Liver (tissue), 9 donors: ENCODE results near the gene GLRA3. TPM values are rescaled to one million over a fixed set of nuclear protein-coding genes. Genes with fewer than 3 reads are reported as not detected.

Experiments
- DNase-seq: peaks from one replicate; pipeline ENCODE4 v3.0.0-alpha.2; 2017; ENCODE audit warnings: low spot score
- H3K27ac ChIP-seq, 2 donors: one replicate each; pipeline ENCODE4 v1.7.0; 2013; ENCODE audit warnings: inconsistent platforms in 2 of 2, low read length in 2 of 2, control low read depth in 1 of 2, low read depth in 1 of 2, mild to moderate bottlenecking in 1 of 2
- H3K27me3 ChIP-seq, 4 donors: one replicate each; pipeline versions ENCODE4 v1.6.1 to v1.7.0; 2013; ENCODE audit warnings: low read length in 3 of 4, inconsistent platforms in 1 of 4, mild to moderate bottlenecking in 1 of 4, moderate library complexity in 1 of 4; ENCODE audit not compliant: control insufficient read depth in 4 of 4, insufficient read depth in 4 of 4
- H3K36me3 ChIP-seq, 4 donors: one replicate each; pipeline versions ENCODE4 v1.6.1 to v1.7.0; 2013; ENCODE audit warnings: low read length in 3 of 4, mild to moderate bottlenecking in 3 of 4, low read depth in 1 of 4, moderate library complexity in 1 of 4; ENCODE audit not compliant: control insufficient read depth in 4 of 4, insufficient read depth in 3 of 4
- H3K4me1 ChIP-seq, 4 donors: one replicate each; pipeline versions ENCODE4 v1.6.1 to v1.7.0; 2013; ENCODE audit warnings: low read length in 3 of 4, mild to moderate bottlenecking in 3 of 4, moderate library complexity in 1 of 4; ENCODE audit not compliant: control insufficient read depth in 4 of 4, insufficient read depth in 4 of 4
- H3K4me3 ChIP-seq, 3 donors: one replicate each; pipeline versions ENCODE4 v1.6.1 to v1.7.0; 2013; ENCODE audit warnings: low read length in 3 of 3, control low read depth in 1 of 3, low read depth in 1 of 3, mild to moderate bottlenecking in 1 of 3
- H3K9ac ChIP-seq, 2 donors: one replicate each; pipeline ENCODE4 v1.7.0; 2013; ENCODE audit warnings: low read length in 2 of 2, mild to moderate bottlenecking in 2 of 2, moderate library complexity in 2 of 2, control low read depth in 1 of 2, low read depth in 1 of 2
- H3K9me3 ChIP-seq, 4 donors: one replicate each; pipeline versions ENCODE4 v1.6.1 to v1.7.0; 2013; ENCODE audit warnings: low read length in 3 of 4; ENCODE audit not compliant: control insufficient read depth in 4 of 4
- ATF3 ChIP-seq: IDR thresholded peaks from 2 replicates; pipeline ENCODE4 v1.6.1; 2016; ENCODE audit warnings: antibody characterized with exemption
- CTCF ChIP-seq: fragments of 150-350 bp; IDR thresholded peaks from 2 replicates; pipeline ENCODE4 v1.5.1; 2017; ENCODE audit warnings: improper control_type of control experiment, low read depth, low read length; ENCODE audit not compliant: missing input control
- EGR1 ChIP-seq, 2 donors: IDR thresholded peaks; 2 replicates each; pipeline ENCODE4 v1.6.1; 2016 to 2018; ENCODE audit warnings: antibody characterized with exemption in 2 of 2, low read depth in 2 of 2
- FOXA1 ChIP-seq: IDR thresholded peaks from 2 replicates; pipeline ENCODE4 v1.6.1; 2016; ENCODE audit warnings: antibody characterized with exemption
- FOXA2 ChIP-seq: IDR thresholded peaks from 2 replicates; pipeline ENCODE4 v1.6.1; 2016; ENCODE audit warnings: antibody characterized with exemption
- HNF4G ChIP-seq: IDR thresholded peaks from 2 replicates; pipeline ENCODE4 v1.6.1; 2016; ENCODE audit warnings: antibody characterized with exemption
- JUND ChIP-seq, 2 donors: IDR thresholded peaks; 2 replicates each; pipeline ENCODE4 v1.6.1; 2016; ENCODE audit warnings: antibody characterized with exemption in 2 of 2
- MAX ChIP-seq: IDR thresholded peaks from 2 replicates; pipeline ENCODE4 v1.6.1; 2016; ENCODE audit warnings: antibody characterized with exemption
- NR2F2 ChIP-seq: IDR thresholded peaks from 2 replicates; pipeline ENCODE4 v1.6.1; 2016; ENCODE audit warnings: antibody characterized with exemption
- RAD21 ChIP-seq, 2 donors: IDR thresholded peaks; 2 replicates each; pipeline ENCODE4 v1.6.1; 2016; ENCODE audit warnings: antibody characterized with exemption in 2 of 2, mild to moderate bottlenecking in 2 of 2
- REST ChIP-seq: IDR thresholded peaks from 2 replicates; pipeline ENCODE4 v1.6.1; 2016; ENCODE audit warnings: antibody characterized with exemption, mild to moderate bottlenecking
- RXRA ChIP-seq, 2 donors: IDR thresholded peaks; 2 replicates each; pipeline ENCODE4 v1.6.1; 2017 to 2018; ENCODE audit warnings: antibody characterized with exemption in 2 of 2, mild to moderate bottlenecking in 1 of 2
- TAF1 ChIP-seq: conservative IDR thresholded peaks from 2 replicates; pipeline ENCODE4 v1.6.1; 2016; ENCODE audit warnings: antibody characterized with exemption, mild to moderate bottlenecking
- YY1 ChIP-seq: IDR thresholded peaks from 2 replicates; pipeline ENCODE4 v1.6.1; 2016; ENCODE audit warnings: antibody characterized with exemption, mild to moderate bottlenecking
- ZBTB33 ChIP-seq: IDR thresholded peaks from 2 replicates; pipeline ENCODE4 v1.6.1; 2016; ENCODE audit warnings: antibody characterized with exemption
- WGBS: extraction: QIAGEN DNeasy Blood & Tissue Kit; methylation state at CpG from one replicate; pipeline ENCODE4 v1.1.7; 2013; 5-methylcytosine and 5-hydroxymethylcytosine counted together
- polyA plus RNA-seq, 2 donors: library from polyadenylated mRNA; stranded (reverse) in 1 of 2; unstranded in 1 of 2; fragments of 200-250 nt in 1 of 2; fragments of >200 nt in 1 of 2; fragmentation: Nextera tagmentation in 1 of 2; extraction: Ambion mirVana in 1 of 2; gene quantifications; one replicate each; pipeline versions ENCODE4 v1.2.1 to v1.2.3, GENCODE V29; 2013 to 2015
- total RNA-seq, 2 donors: library from RNA; depleted of rRNA; stranded (reverse); fragments of >200 nt; gene quantifications; one replicate each; pipeline ENCODE4 v1.2.3, GENCODE V29; 2014
- donor health status: healthy.
- donor health status: healthy.
- donor health status: healthy.
- donor health status: healthy.
- donor health status: healthy.

Gene GLRA3
- total and polyA plus RNA-seq, 4 donors, result not detected

- no peaks in the 10 kb centered on the region for H3K4me1 ChIP-seq
- no peak overlapping the region for H3K27ac ChIP-seq
- no peaks in the 10 kb centered on the region for H3K9me3 ChIP-seq
- DNase-seq, result no peak
- no peak for TF ChIP-seq HNF4G
- TF ChIP-seq ATF3, result no peak
- TF ChIP-seq FOXA2, result no peak
- TF ChIP-seq EGR1 (IDR thresholded peaks at IDR 0.05; ENCODE audit: low read depth in 2 of 2), result no peak
- no peak for TF ChIP-seq JUND (IDR thresholded peaks at IDR 0.05)
- TF ChIP-seq REST, result no peak
- no peak for TF ChIP-seq TAF1
- TF ChIP-seq YY1, result no peak
- no peak for TF ChIP-seq RAD21 (IDR thresholded peaks at IDR 0.05)
- TF ChIP-seq MAX, result no peak
- no peak for TF ChIP-seq RXRA (IDR thresholded peaks at IDR 0.05)
- TF ChIP-seq NR2F2, result no peak
- TF ChIP-seq ZBTB33, result no peak
- TF ChIP-seq CTCF, result no peak
- WGBS, result 72% methylated on average over 2 of the region's 2 CpGs
- no peak overlapping the region for H3K9ac ChIP-seq
- H3K4me3 ChIP-seq, result no peak overlapping the region
- H3K27me3 ChIP-seq, result no peaks in the 10 kb centered on the region
- H3K36me3 ChIP-seq, result no peaks in the 10 kb centered on the region
Measured at GRCh38 chr4:174650711-174651355, 178.2 kb downstream of the GLRA3 start.

GRCh38 chr4:174648812-174649211, 180.2 kb downstream of the GLRA3 start:
- no peak overlapping the region for H3K9ac ChIP-seq
- no peak for TF ChIP-seq FOXA1
- H3K36me3 ChIP-seq, result no peaks in the 10 kb centered on the region
- H3K4me3 ChIP-seq, result no peak overlapping the region
- H3K9me3 ChIP-seq, result no peaks in the 10 kb centered on the region
- no peak for DNase-seq
- H3K27ac ChIP-seq, result no peak overlapping the region
- WGBS, result 80% methylated on average over 5 of the region's 5 CpGs
- no peaks in the 10 kb centered on the region for H3K4me1 ChIP-seq
- no peaks in the 10 kb centered on the region for H3K27me3 ChIP-seq
